B cell (primary cell): ENCODE data around the gene ITGA2B. TPM values are rescaled to one million over a fixed set of nuclear protein-coding genes. Genes with fewer than 3 reads are reported as not detected.

Experiments used
- ATAC-seq: fragments of 200-7000 bp; cut with Tn5 transposase; one replicate; pipeline ENCODE4 v1.10.0; 2021; ENCODE audit warnings: low read depth, mild to moderate bottlenecking, moderate number of reproducible peaks, moderate library complexity
- CTCF ChIA-PET: fragments of 350-600 bp; sonication (Branson Sonifier 250); formaldehyde crosslinking; loops from one replicate; lab custom pipeline; 2021; ENCODE audit warnings: antibody characterized with exemption, inconsistent platforms; lab: Charles Lee
- POLR2A ChIA-PET: fragments of 350-600 bp; sonication (Branson Sonifier 250); formaldehyde crosslinking; loops from one replicate; lab custom pipeline; 2021; ENCODE audit warnings: antibody characterized with exemption; lab: Charles Lee
- DNase-seq: peaks from one replicate; pipeline ENCODE4 v3.0.0; 2013
- H2AFZ ChIP-seq: 2 replicates; pipeline ENCODE4 v1.6.1; 2012; ENCODE audit warnings: mild to moderate bottlenecking, low read depth, low read length; ENCODE audit not compliant: insufficient read depth, poor library complexity, severe bottlenecking
- H3K27ac ChIP-seq, 2 donors: 1 replicate in 1 of 2; 2 replicates in 1 of 2; pipeline ENCODE4 v1.5.1; 2012 to 2013; ENCODE audit warnings: low read length in 2 of 2, mild to moderate bottlenecking in 2 of 2, moderate library complexity in 1 of 2
- H3K27me3 ChIP-seq, 4 experiments: fragments of 200-600 bp in 1 of 4; sonication (generic) in 1 of 4; replicated peaks in 1 of 4; 1 replicate in 2 of 4; 2 replicates in 2 of 4; pipeline versions ENCODE4 v1.6.1 to v1.7.0; 2013 to 2016; ENCODE audit warnings: low read length in 3 of 4, mild to moderate bottlenecking in 2 of 4, mixed read lengths in 1 of 4, moderate library complexity in 1 of 4; ENCODE audit not compliant: insufficient read depth in 4 of 4, control insufficient read depth in 3 of 4; ENCODE audit errors: control extremely low read depth in 1 of 4
- H3K36me3 ChIP-seq, 2 experiments: replicated peaks in 1 of 2; 1 replicate in 1 of 2; 2 replicates in 1 of 2; pipeline versions ENCODE4 v1.6.1 to v1.7.1; 2013; ENCODE audit warnings: low read length in 1 of 2; ENCODE audit not compliant: insufficient read depth in 2 of 2, control insufficient read depth in 1 of 2; ENCODE audit errors: control extremely low read depth in 1 of 2, extremely low read depth in 1 of 2
- H3K4me1 ChIP-seq, 2 donors: fragments of 200-600 bp in 1 of 2; sonication (generic) in 1 of 2; 1 replicate in 1 of 2; 2 replicates in 1 of 2; pipeline versions ENCODE4 v1.5.1 to v1.6.1; 2013 to 2017; ENCODE audit warnings: low read length in 2 of 2; ENCODE audit not compliant: control insufficient read depth in 2 of 2, insufficient read depth in 2 of 2
- H3K4me2 ChIP-seq: replicated peaks from 2 replicates; pipeline ENCODE3; 2012; ENCODE audit warnings: mild to moderate bottlenecking, low read depth, low read length; ENCODE audit not compliant: poor library complexity, severe bottlenecking
- H3K4me3 ChIP-seq, 5 experiments: fragments of 200-600 bp in 1 of 5; sonication (generic) in 1 of 5; 1 replicate in 3 of 5; 2 replicates in 2 of 5; pipeline versions ENCODE4 v1.5.1 to v1.7.0; 2011 to 2016; ENCODE audit warnings: low read length in 4 of 5, mild to moderate bottlenecking in 4 of 5, low read depth in 2 of 5, control low read depth in 1 of 5, moderate library complexity in 1 of 5; ENCODE audit not compliant: insufficient read depth in 1 of 5; ENCODE audit errors: control extremely low read depth in 1 of 5, extremely low read depth in 1 of 5
- H3K79me2 ChIP-seq: fragments of 200-600 bp; sonication (generic); one replicate; pipeline ENCODE4 v1.6.0; 2016; ENCODE audit warnings: low read length; ENCODE audit not compliant: control insufficient read depth, insufficient read depth
- H3K9ac ChIP-seq: fragments of 200-600 bp; sonication (generic); 2 replicates; pipeline ENCODE4 v1.6.1; 2017; ENCODE audit warnings: mild to moderate bottlenecking, low read length, moderate library complexity
- H3K9me3 ChIP-seq, 3 donors: one replicate each; pipeline versions ENCODE4 v1.6.1 to v1.7.1; 2013; ENCODE audit warnings: low read length in 2 of 3; ENCODE audit not compliant: control insufficient read depth in 2 of 3, insufficient read depth in 1 of 3; ENCODE audit errors: control extremely low read depth in 1 of 3
- H4K20me1 ChIP-seq: 2 replicates; pipeline ENCODE4 v1.6.0; 2012; ENCODE audit warnings: mild to moderate bottlenecking, low read length; ENCODE audit not compliant: insufficient read depth, control insufficient read depth, poor library complexity, severe bottlenecking
- H3K27ac Mint-ChIP-seq: one replicate; pipeline ENCODE4 v1.8.0; 2021; ENCODE audit warnings: mixed read lengths
- H3K27me3 Mint-ChIP-seq: one replicate; pipeline ENCODE4 v1.8.0; 2021; ENCODE audit warnings: mixed read lengths
- H3K4me1 Mint-ChIP-seq: one replicate; pipeline ENCODE4 v1.8.0; 2021; ENCODE audit warnings: mixed read lengths
- H3K4me3 Mint-ChIP-seq: one replicate; pipeline ENCODE4 v1.8.0; 2021; ENCODE audit warnings: mixed read lengths
- H3K9me3 Mint-ChIP-seq: one replicate; pipeline ENCODE4 v1.8.0; 2022; ENCODE audit warnings: mixed read lengths; ENCODE audit not compliant: insufficient read depth
- EZH2 ChIP-seq: IDR thresholded peaks from 2 replicates; pipeline ENCODE4 v1.6.1; 2012; ENCODE audit warnings: borderline replicate concordance, low read depth, mild to moderate bottlenecking, moderate library complexity, low read length; ENCODE audit not compliant: insufficient read depth, poor library complexity, severe bottlenecking
- WGBS: methylation state at CpG from one replicate; pipeline ENCODE4 v1.1.5; 2013; ENCODE audit warnings: missing lambda C conversion rate; ENCODE audit not compliant: insufficient coverage; 5-methylcytosine and 5-hydroxymethylcytosine counted together
- intact Hi-C: fragments of 100-400 bp; cut with micrococcal nuclease; formaldehyde crosslinking; loops from one replicate; pipeline ENCODE4 v1.10.0; 2022
- polyA plus RNA-seq: library from polyadenylated mRNA; depleted of rRNA; stranded (reverse); fragments of >200 nt; gene quantifications from 2 replicates; pipeline ENCODE4 v1.2.3, GENCODE V29; 2012
- total RNA-seq, 2 donors: library from RNA; stranded (reverse); fragments of 120-200 nt in 1 of 2; gene quantifications; 1 replicate in 1 of 2; 2 replicates in 1 of 2; pipeline versions ENCODE4 v1.2.3 to v1.2.4, GENCODE V29; 2013 to 2022
- TF ChIP-seq, protein P1 (sequence below): fragments of 200-600 bp; IDR thresholded peaks from one replicate; pipeline ENCODE4 v1.8.0; 2022; ENCODE audit warnings: antibody characterized with exemption, mild to moderate bottlenecking

The ITGA2B gene
- total and polyA plus RNA-seq, 2 donors (not counting 1 experiment from before 2014, with no cell fraction given): 0.15 to 0.20 TPM

DNA sequence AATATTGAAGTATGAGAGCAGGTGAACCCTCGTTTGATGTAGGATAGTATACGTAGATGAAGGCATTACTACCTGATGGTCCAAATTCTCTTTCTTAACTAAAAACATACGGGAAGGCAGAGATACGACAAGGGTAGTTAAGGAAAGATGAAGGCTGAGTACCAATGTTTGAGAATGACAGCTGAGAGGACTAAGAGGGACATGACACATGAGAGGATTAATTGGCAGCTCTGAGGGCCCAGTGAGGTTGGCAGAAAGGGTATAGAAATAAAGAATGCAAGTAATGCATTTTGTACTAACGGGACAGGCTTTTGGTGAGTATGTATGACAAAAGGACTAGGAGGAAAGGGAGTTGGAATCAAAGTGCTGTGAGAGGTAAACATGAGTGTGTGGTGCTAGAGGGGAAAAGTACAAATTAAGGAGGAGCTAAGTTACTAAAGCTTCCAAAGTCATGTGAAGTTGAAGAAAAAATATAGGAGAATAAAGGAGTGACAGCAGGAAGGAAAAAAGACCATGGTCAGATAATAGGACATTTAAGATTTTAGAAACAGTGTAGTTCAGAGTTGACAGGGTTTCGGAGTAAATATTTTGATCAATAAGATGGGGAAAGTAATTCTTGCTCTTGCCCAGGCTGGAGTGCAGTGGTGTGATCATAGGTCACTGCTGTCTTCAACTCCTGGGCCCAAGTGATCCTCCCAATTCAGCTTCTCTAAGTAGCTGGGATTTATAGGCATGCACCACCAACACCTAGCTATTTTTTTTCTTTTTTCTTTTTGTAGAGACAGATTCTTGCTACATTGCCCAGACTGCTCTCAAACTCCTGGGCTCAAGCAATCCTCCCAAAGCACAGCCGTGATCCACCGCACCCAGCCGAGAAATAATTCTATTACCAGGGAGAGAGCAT, 43.1 kb upstream of the ITGA2B start:
- H2AFZ ChIP-seq: no peak overlapping the region
- Mint-ChIP-seq H3K27ac (no peak overlapping the region), H3K4me1 (no peaks in the 10 kb centered on the region), H3K4me3 (no peak overlapping the region), H3K9me3 (no peaks in the 10 kb centered on the region), H3K27me3 (no peaks in the 10 kb centered on the region)
- no peak overlapping the region for H3K4me3 ChIP-seq
- ChIA-PET POLR2A (no interaction called here), CTCF (no interaction called here)
- TF ChIP-seq, protein P1, sequence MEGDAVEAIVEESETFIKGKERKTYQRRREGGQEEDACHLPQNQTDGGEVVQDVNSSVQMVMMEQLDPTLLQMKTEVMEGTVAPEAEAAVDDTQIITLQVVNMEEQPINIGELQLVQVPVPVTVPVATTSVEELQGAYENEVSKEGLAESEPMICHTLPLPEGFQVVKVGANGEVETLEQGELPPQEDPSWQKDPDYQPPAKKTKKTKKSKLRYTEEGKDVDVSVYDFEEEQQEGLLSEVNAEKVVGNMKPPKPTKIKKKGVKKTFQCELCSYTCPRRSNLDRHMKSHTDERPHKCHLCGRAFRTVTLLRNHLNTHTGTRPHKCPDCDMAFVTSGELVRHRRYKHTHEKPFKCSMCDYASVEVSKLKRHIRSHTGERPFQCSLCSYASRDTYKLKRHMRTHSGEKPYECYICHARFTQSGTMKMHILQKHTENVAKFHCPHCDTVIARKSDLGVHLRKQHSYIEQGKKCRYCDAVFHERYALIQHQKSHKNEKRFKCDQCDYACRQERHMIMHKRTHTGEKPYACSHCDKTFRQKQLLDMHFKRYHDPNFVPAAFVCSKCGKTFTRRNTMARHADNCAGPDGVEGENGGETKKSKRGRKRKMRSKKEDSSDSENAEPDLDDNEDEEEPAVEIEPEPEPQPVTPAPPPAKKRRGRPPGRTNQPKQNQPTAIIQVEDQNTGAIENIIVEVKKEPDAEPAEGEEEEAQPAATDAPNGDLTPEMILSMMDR: no peak
- no peak for TF ChIP-seq EZH2
- peaks cover 1 to 47% of the 10 kb centered on the region in 2 experiments for H3K36me3 ChIP-seq
- no peak overlapping the region for H3K27ac ChIP-seq
- WGBS: 96% methylated on average over 2 of the region's 9 CpGs
- no peaks in the 10 kb centered on the region for H3K27me3 ChIP-seq
- no peak overlapping the region for H3K9ac ChIP-seq
- H4K20me1 ChIP-seq: peaks cover 6% of the 10 kb centered on the region
- H3K79me2 ChIP-seq: peaks cover 3% of the 10 kb centered on the region
- H3K4me2 ChIP-seq: no peak overlapping the region
- no peaks in the 10 kb centered on the region for H3K9me3 ChIP-seq
- intact Hi-C loops: no loop called here
- DNase-seq (no peak), ATAC-seq (no peak)
- no peaks in the 10 kb centered on the region for H3K4me1 ChIP-seq

DNA sequence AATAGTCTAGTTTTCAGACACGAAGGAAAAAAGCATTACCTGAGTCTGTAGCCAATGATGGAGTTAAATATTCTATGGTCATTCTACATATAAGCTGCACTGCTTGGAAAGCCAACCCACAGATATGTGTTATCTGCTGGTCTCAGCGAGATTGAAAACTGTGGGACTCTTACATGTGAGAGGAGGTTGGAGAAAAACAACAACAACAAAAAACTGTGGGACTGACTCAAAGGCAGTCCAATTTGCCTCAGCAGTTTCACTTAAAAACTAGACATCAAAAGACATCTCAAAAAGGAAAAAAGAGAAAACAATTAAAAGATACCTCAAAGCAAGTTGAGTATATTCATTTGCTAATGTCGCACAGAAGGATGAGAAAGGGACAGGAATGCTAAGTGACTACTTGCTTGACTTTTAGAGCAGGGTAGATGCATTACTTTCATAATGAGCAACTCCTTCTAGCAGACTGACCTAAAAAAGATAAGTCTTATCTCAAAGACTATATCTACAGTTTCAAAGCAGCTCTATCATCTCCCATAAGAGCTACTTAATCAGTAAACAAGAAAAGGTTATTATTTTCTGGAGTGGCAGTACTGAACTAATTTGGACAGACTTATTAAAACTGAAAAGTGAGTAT, 35.5 kb upstream of the ITGA2B start:
- POLR2A ChIA-PET: no interaction called here

More for the DNA sequence above, 35.5 kb upstream of the ITGA2B start:
- WGBS: no CpG with 5 or more reads among the region's 3 CpGs
- H3K36me3 ChIP-seq: peaks cover 11 to 47% of the 10 kb centered on the region in 2 experiments
- intact Hi-C loops: no loop called here
- H2AFZ ChIP-seq: no peak overlapping the region
- TF ChIP-seq EZH2: no peak
- TF ChIP-seq, protein P1: no peak
- no peaks in the 10 kb centered on the region for H3K27me3 Mint-ChIP-seq
- no peak for DNase-seq
- no peaks in the 10 kb centered on the region for H3K9me3 ChIP-seq
- CTCF ChIA-PET: no interaction called here
- H3K4me1 Mint-ChIP-seq: no peaks in the 10 kb centered on the region
- no peaks in the 10 kb centered on the region for H3K27me3 ChIP-seq
- H3K27ac Mint-ChIP-seq: no peak overlapping the region
- H3K4me2 ChIP-seq: no peak overlapping the region
- H3K4me3 Mint-ChIP-seq: no peak overlapping the region
- no peak overlapping the region for H3K27ac ChIP-seq
- no peak overlapping the region for H3K4me3 ChIP-seq
- peaks cover 10% of the 10 kb centered on the region for H3K79me2 ChIP-seq
- H3K4me1 ChIP-seq: no peaks in the 10 kb centered on the region
- H3K9ac ChIP-seq: no peak overlapping the region
- no peak for ATAC-seq
- H3K9me3 Mint-ChIP-seq: no peaks in the 10 kb centered on the region
- H4K20me1 ChIP-seq: peaks cover 11% of the 10 kb centered on the region
